Uterus (tissue), 2 donors: ENCODE data around the gene DKK2.

ENCODE experiments used
- POLR2A ChIP-seq, 2 donors: fragments of 450-650 bp; IDR thresholded peaks; one replicate each; pipeline ENCODE4 v1.6.1; 2016; ENCODE audit warnings: antibody characterized with exemption in 2 of 2, mild to moderate bottlenecking in 1 of 2, moderate library complexity in 1 of 2
- TF ChIP-seq, protein P1 (sequence below), 4 experiments: fragments of 200-600 bp in 2 of 4; fragments of 450-650 bp in 2 of 4; sonication (generic) in 2 of 4; IDR thresholded peaks; one replicate each; pipeline ENCODE4 v1.5.1; 2016 to 2019; ENCODE audit warnings: antibody characterized with exemption in 4 of 4, mild to moderate bottlenecking in 2 of 4, moderate library complexity in 1 of 4

DNA sequence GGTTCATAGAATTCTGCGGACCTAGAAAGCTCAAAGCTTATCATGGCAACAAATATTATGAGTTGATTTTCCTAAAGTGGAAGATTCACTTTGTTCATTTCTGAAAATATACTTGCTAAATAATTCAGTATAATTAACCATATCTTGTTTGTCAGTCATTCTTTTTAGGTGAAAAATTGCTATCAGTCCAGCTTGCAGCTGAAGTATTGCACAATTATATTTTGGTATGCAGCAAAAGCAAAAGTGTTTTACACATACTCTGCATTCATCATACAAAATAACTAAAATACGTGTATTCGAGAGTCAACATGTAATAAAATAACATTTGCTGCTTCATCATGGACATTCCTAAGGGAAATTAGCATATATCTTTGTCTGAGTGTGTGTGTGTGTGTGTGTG lies 24.8 kb downstream of the DKK2 start:
- TF ChIP-seq, protein P1, sequence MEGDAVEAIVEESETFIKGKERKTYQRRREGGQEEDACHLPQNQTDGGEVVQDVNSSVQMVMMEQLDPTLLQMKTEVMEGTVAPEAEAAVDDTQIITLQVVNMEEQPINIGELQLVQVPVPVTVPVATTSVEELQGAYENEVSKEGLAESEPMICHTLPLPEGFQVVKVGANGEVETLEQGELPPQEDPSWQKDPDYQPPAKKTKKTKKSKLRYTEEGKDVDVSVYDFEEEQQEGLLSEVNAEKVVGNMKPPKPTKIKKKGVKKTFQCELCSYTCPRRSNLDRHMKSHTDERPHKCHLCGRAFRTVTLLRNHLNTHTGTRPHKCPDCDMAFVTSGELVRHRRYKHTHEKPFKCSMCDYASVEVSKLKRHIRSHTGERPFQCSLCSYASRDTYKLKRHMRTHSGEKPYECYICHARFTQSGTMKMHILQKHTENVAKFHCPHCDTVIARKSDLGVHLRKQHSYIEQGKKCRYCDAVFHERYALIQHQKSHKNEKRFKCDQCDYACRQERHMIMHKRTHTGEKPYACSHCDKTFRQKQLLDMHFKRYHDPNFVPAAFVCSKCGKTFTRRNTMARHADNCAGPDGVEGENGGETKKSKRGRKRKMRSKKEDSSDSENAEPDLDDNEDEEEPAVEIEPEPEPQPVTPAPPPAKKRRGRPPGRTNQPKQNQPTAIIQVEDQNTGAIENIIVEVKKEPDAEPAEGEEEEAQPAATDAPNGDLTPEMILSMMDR (IDR thresholded peaks at IDR 0.05): no peak
- no peak for TF ChIP-seq POLR2A (IDR thresholded peaks at IDR 0.05)
